ENCODE data around the gene TARBP1.
A peak's percentile ranks its signal among the peaks of the same experiment; 100 is the strongest.

TARBP1 gene

GRCh38 chr1:234469376-234469775 is 9.6 kb downstream of the TARBP1 start:
- TF ChIP-seq ZFX (IDR thresholded peaks at IDR 0.05) (no peak), CTCF (conservative IDR thresholded peaks at IDR 0.05) (no peak)
- no peak overlapping the region for H3K27ac ChIP-seq

GRCh38 chr1:234468580-234468979 is 10.4 kb downstream of the TARBP1 start:
- TF ChIP-seq CTCF (conservative IDR thresholded peaks at IDR 0.05): no peak
- TF ChIP-seq ZFX (IDR thresholded peaks at IDR 0.05): no peak
- no peak overlapping the region; the same call in 1 of the 2 replicates for H3K27ac ChIP-seq

- TF ChIP-seq ZFX (IDR thresholded peaks at IDR 0.05) (no peak), CTCF (conservative IDR thresholded peaks at IDR 0.05) (no peak)
- H3K27ac ChIP-seq: no peak overlapping the region; the same call in 1 of the 2 replicates
These were observed 11.2 kb downstream of the TARBP1 start for GRCh38 chr1:234467821-234468220.

- TF ChIP-seq ZFX (IDR thresholded peaks at IDR 0.05) (no peak), CTCF (conservative IDR thresholded peaks at IDR 0.05) (no peak)
- no peak overlapping the region for H3K27ac ChIP-seq
These were observed 12.0 kb downstream of the TARBP1 start for GRCh38 chr1:234466945-234467344.

- no peak overlapping the region for H3K27ac ChIP-seq
- TF ChIP-seq CTCF (conservative IDR thresholded peaks at IDR 0.05) (no peak), ZFX (IDR thresholded peaks at IDR 0.05) (no peak)
These were observed 15.2 kb downstream of the TARBP1 start for GRCh38 chr1:234463749-234464148.

- TF ChIP-seq CTCF (conservative IDR thresholded peaks at IDR 0.05) (no peak), ZFX (IDR thresholded peaks at IDR 0.05) (no peak)
- H3K27ac ChIP-seq: no peak overlapping the region
These were observed 18.3 kb downstream of the TARBP1 start for GRCh38 chr1:234460652-234461051.

GRCh38 chr1:234458352-234459017 is 20.5 kb downstream of the TARBP1 start:
- TF ChIP-seq ZFX (IDR thresholded peaks at IDR 0.05) (no peak), CTCF (conservative IDR thresholded peaks at IDR 0.05) (peak; percentile 23)
- H3K27ac ChIP-seq: peak overlapping the region; percentile 88
